BE2C (cell line): ENCODE data around the gene SUCO.

ENCODE experiments used
- DNase-seq: peaks from one replicate; pipeline ENCODE4 v3.0.0-alpha.2; 2020
- H3K27me3 ChIP-seq: fragments of 250-450 bp; sonication (Bioruptor Pico); 2 replicates; pipeline ENCODE4 v1.5.1; 2020; ENCODE audit warnings: mild to moderate bottlenecking
- H3K36me3 ChIP-seq: fragments of 250-450 bp; sonication (Bioruptor Pico); 2 replicates; pipeline ENCODE4 v1.5.1; 2020; ENCODE audit warnings: mild to moderate bottlenecking
- H3K4me1 ChIP-seq: fragments of 250-450 bp; sonication (Bioruptor Pico); 2 replicates; pipeline ENCODE4 v1.5.1; 2020
- H3K4me3 ChIP-seq: 2 replicates; pipeline ENCODE4 v1.5.1; 2011; ENCODE audit warnings: low read depth, low read length
- H3K9me3 ChIP-seq: fragments of 250-450 bp; sonication (Bioruptor Pico); 2 replicates; pipeline ENCODE4 v1.5.1; 2020
- CTCF ChIP-seq: IDR thresholded peaks from 2 replicates; pipeline ENCODE4 v1.5.1; 2012; ENCODE audit warnings: mild to moderate bottlenecking, low read depth, low read length

SUCO gene

DNA sequence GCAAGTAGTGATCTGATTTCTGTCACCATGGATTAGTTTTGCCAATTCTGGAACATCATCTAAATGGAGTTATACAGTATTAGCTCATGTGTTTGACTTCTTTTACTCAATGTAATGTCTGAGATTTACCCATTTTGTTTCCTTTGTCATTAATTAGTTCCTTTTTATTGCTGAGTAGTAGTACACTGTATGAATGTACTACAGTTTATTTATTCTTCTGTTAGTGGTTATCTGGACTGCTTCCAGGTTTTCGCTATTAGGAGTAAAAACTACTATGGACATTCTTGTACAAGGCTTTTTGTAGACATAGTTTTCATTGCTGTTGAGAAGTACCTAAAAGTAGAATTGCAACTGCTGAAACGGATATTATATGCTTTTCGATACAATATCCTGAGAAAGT is 14.1 kb downstream of the SUCO start:
- no peak for DNase-seq
- no peaks in the 10 kb centered on the region for H3K4me1 ChIP-seq
- TF ChIP-seq CTCF, result no peak

DNA sequence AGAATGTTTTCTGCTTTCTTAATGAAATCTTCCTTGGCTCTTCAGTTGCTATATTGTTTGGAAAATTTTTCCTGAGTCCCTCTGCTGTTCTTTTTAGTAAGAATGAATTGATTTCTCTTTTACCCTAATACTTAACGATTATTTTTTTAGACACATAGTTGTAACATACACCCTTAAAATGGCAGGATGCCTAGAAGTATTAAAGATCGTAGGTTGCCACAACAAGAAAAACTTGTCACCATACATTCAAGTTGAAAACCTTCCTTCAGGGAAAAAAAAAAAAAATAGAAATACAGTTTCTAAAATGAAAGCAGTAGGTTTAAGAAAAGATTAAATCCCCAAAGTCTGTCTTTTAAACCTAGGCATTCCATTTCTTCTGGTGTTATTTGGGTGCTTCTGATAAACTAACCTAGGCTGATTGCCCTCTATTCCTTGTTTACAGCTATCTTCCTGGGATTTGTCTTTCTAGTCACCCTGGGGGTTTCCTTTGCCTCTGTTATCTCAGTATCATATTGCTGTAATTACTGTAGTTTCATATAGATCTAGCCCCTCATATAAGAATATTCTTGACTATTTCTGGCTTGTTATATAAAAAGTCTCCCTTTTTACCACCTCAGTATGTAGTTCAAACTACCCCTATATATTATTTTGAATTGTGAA is 16.8 kb downstream of the SUCO start:
- Histone ChIP-seq H3K27me3 (no peaks in the 10 kb centered on the region), H3K36me3 (no peaks in the 10 kb centered on the region; the same call in 1 of the 2 replicates), H3K4me1 (no peaks in the 10 kb centered on the region), H3K9me3 (no peaks in the 10 kb centered on the region), H3K4me3 (no peak overlapping the region)
- no peak for DNase-seq
- no peak for TF ChIP-seq CTCF

More for the DNA sequence above, 14.1 kb downstream of the SUCO start:
- Histone ChIP-seq H3K9me3 (no peaks in the 10 kb centered on the region), H3K4me3 (no peak overlapping the region), H3K36me3 (no peaks in the 10 kb centered on the region; the same call in 1 of the 2 replicates), H3K27me3 (no peaks in the 10 kb centered on the region)

DNA sequence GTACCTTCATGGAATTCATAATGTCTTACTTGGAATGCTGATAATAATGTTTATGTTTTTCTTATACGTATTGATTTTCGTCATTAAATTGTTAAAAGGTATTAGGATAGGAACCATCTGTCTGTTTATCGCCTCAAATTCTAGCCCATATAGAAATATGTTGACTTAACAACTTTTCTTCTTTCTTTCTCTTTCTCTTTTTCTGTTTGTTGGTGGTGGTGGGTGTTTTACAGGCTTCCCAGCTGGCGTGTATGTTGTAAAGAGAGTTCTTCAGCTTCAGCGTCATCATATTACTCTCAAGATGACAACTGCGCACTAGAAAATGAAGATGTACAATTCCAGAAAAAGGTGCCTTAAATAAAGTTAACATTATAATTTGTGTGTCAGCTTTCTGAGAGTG is 18.3 kb downstream of the SUCO start:
- Histone ChIP-seq H3K36me3 (no peaks in the 10 kb centered on the region; the same call in 1 of the 2 replicates), H3K9me3 (no peaks in the 10 kb centered on the region), H3K4me3 (no peak overlapping the region), H3K27me3 (no peaks in the 10 kb centered on the region), H3K4me1 (no peaks in the 10 kb centered on the region)
- DNase-seq, result no peak
- TF ChIP-seq CTCF, result no peak

- no peaks in the 10 kb centered on the region for H3K9me3 ChIP-seq
- no peaks in the 10 kb centered on the region; the same call in 1 of the 2 replicates for H3K4me1 ChIP-seq
- DNase-seq, result no peak
- TF ChIP-seq CTCF, result no peak
- H3K4me3 ChIP-seq, result no peak overlapping the region
- H3K36me3 ChIP-seq, result no peaks in the 10 kb centered on the region
- H3K27me3 ChIP-seq, result no peaks in the 10 kb centered on the region
These were observed 22.0 kb downstream of the SUCO start for GRCh38 chr1:172554915-172555314.

- Histone ChIP-seq H3K27me3 (no peaks in the 10 kb centered on the region), H3K36me3 (no peaks in the 10 kb centered on the region), H3K4me1 (no peaks in the 10 kb centered on the region; the same call in 1 of the 2 replicates), H3K9me3 (no peaks in the 10 kb centered on the region), H3K4me3 (no peak overlapping the region)
- no peak for DNase-seq
- no peak for TF ChIP-seq CTCF
These were observed 23.5 kb downstream of the SUCO start for GRCh38 chr1:172556461-172556860.

DNA sequence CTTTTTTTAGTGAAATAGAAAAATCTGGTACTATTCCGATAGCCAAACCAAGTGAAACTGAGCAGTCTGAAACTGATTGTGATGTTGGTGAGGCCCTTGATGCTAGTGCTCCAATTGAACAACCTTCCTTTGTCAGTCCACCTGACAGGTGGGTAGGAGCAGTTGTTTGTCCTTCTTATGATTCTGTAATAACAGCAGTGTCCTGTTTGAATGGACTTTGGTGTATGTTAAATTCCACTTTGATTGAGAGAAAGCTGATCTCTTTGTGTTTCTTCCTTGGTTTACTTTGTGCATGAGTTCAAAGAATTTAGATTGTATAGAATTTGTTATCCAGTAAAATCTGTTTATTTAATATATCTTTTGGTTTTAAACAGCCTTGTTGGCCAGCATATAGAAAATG is 24.3 kb downstream of the SUCO start:
- Histone ChIP-seq H3K4me1 (no peaks in the 10 kb centered on the region; the same call in 1 of the 2 replicates), H3K27me3 (no peaks in the 10 kb centered on the region), H3K36me3 (peaks cover 2% of the 10 kb centered on the region; the same call in 1 of the 2 replicates), H3K4me3 (no peak overlapping the region), H3K9me3 (no peaks in the 10 kb centered on the region)
- TF ChIP-seq CTCF, result no peak
- no peak for DNase-seq
